ENCODE data around the gene NFATC1. TPM values are rescaled to one million over a fixed set of nuclear protein-coding genes. Genes with fewer than 3 reads are reported as not detected.
A peak's percentile ranks its signal among the peaks of the same experiment; 100 is the strongest.

NFATC1 gene
- total RNA-seq, 1 donor from 2014 or later, result 0.46 TPM

GRCh38 chr18:79384151-79384807, 11.5 kb upstream of the NFATC1 start:
- DNase-seq (ENCODE audit: low read depth), result no peak
- TF ChIP-seq CTCF (conservative IDR thresholded peaks at IDR 0.05; ENCODE audit: low read depth, low read length), result peak; percentile 16
- H3K4me3 ChIP-seq (ENCODE audit: low read depth, low read length), result no peak overlapping the region

- DNase-seq (ENCODE audit: low read depth), result no peak
- no peak for TF ChIP-seq CTCF (conservative IDR thresholded peaks at IDR 0.05; ENCODE audit: low read depth, low read length)
- H3K4me3 ChIP-seq (ENCODE audit: low read depth, low read length), result no peak overlapping the region
Measured at GRCh38 chr18:79384834-79385233, 10.9 kb upstream of the NFATC1 start.

GRCh38 chr18:79385326-79385707, 10.4 kb upstream of the NFATC1 start:
- no peak for TF ChIP-seq CTCF (conservative IDR thresholded peaks at IDR 0.05; ENCODE audit: low read depth, low read length)
- DNase-seq (ENCODE audit: low read depth), result no peak
- H3K4me3 ChIP-seq (ENCODE audit: low read depth, low read length), result no peak overlapping the region

GRCh38 chr18:79385708-79386341, 9.9 kb upstream of the NFATC1 start:
- no peak for DNase-seq (ENCODE audit: low read depth)
- no peak overlapping the region for H3K4me3 ChIP-seq (ENCODE audit: low read depth, low read length)
- no peak for TF ChIP-seq CTCF (conservative IDR thresholded peaks at IDR 0.05; ENCODE audit: low read depth, low read length)

- no peak for DNase-seq (ENCODE audit: low read depth)
- H3K4me3 ChIP-seq (ENCODE audit: low read depth, low read length), result no peak overlapping the region
- no peak for TF ChIP-seq CTCF (conservative IDR thresholded peaks at IDR 0.05; ENCODE audit: low read depth, low read length)
Measured at GRCh38 chr18:79386547-79386946, 9.2 kb upstream of the NFATC1 start.

GRCh38 chr18:79387214-79387613, 8.5 kb upstream of the NFATC1 start:
- H3K4me3 ChIP-seq (ENCODE audit: low read depth, low read length), result no peak overlapping the region
- no peak for TF ChIP-seq CTCF (conservative IDR thresholded peaks at IDR 0.05; ENCODE audit: low read depth, low read length)
- DNase-seq (ENCODE audit: low read depth), result no peak

- DNase-seq (ENCODE audit: low read depth), result no peak
- no peak for TF ChIP-seq CTCF (conservative IDR thresholded peaks at IDR 0.05; ENCODE audit: low read depth, low read length)
- H3K4me3 ChIP-seq (ENCODE audit: low read depth, low read length), result no peak overlapping the region
Measured at GRCh38 chr18:79387615-79388014, 8.1 kb upstream of the NFATC1 start.

Measured in epithelial cell of proximal tubule (primary cell).